Stimulated activated CD8-positive, alpha-beta memory T cell treated with anti-CD3 and anti-CD28 coated beads, Interleukin-7, amount 100 ng/mL, for 4 hours (primary cell): ENCODE data around the gene PLCXD3.

Experiments used
- DNase-seq, 2 donors: peaks; one replicate each; pipeline ENCODE4 v3.0.0-alpha.2; 2020; ENCODE audit warnings: low read depth in 2 of 2

PLCXD3 gene

DNA sequence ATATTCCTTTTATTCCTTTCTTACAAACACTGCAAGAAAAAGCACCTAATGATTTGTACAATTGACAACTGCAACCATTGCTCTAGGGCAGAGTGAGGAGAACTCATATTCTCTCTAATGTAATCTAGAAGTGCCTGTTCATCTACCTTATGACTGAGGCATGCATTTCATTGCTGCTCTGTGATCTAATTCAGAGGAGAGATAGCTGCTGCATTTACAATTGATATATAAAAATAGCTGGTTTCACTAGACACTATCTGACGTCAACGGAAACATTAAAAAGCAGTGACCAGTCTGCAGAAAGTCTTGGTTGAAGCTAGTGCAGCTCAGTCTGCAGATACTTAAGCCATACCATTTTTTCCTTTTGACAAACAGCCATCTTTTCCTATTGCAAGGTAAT lies 224.2 kb downstream of the PLCXD3 start:
- no peak for DNase-seq

DNA sequence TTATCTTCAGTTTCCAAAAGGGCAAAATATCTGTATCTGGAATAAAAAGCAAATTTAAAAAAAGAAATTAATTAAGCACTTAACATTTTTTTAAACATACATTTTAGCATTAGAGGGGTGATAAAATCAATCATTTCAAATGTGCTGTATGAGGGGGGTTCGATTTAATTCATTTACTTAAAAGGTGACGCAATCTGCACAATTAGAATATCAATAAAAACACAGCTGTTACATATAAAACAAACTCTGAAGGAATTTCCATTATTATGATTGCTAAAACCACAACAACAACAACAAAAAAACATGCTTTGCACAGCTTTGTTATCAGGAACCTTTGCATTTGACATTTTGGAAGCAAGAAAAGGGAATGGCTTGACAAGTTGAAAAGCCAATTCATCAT lies 225.5 kb downstream of the PLCXD3 start:
- DNase-seq = no peak

DNA sequence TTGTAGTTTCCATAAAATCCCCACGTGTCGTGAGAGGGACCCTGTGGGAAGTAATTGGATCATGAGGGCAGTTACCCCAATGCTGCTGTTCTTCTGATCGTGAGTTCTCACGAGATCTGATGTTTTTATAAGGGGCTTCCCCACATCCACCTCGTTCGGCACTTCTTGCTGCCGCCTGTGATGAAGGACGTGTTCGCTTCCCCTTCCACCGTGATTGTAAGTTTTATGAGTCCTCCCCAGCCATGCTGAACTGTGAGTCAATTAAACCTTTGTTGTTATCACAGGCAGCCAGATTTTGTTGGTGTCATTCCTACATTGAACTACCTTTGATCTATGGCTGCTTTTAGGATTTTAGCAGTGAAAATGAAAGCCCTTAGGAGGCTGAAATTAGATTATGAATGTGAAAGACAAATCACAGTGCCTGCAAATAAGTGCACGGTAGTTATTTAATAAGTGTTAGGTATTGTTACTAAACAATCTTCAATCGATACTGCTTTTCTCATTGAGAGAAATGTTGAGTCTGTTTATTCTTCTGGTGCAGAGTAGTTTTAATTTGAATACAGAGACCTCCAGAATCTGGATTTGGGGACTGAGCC lies 229.1 kb downstream of the PLCXD3 start:
- DNase-seq = no peak

DNA sequence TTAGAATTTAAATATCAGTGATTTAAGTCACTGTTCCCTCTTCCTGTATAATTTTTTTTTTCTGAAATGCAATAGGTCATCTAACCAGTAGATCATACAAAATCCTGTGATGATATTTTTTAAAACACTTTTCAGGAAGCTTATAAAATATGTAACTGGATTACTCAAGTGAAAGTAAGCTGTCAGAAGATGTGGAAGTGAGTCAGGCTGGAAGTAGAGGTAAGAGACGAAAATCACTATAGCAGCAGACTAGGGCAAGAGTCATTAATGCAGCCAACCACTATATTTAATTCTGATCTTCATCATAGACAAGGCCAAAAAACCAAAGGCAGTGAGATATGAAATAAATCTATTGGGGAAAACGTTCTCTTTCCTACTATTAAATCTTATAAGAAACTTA lies 231.4 kb downstream of the PLCXD3 start:
- no peak for DNase-seq

DNA sequence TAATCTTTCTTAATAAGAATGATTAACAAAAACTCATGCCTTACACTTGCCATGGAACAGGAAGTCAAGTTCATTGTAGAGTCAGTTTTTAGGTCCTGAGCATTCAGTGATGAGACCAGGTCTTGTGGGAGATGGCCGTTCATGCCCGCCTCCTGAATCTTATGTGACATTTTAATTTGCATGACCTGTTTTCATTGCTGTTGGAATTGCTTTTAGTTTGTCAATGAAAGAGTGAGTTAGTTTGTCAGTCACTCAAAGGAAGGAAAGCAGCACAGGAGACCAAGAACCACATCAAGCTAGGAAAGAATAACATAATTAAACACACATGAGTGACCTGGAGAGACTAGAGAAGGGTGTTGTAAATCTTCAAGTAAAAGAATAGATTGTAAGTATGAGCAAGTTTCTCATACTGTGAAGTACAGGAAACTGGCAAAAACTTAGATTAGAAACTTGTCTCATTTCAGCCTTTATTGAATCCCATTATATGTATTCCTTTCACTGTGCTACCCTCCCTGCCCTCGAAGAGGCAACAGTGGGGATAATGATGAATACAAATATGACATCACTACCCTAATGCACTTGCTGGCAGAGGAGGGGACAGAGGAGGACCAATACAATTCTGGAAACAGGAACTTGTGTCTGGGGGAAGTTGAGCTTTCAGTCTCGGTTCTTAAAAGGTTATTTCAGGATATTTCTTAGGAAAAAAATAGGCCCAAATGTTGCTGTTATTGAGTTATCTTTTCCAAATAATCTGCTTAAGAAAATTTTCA lies 232.7 kb downstream of the PLCXD3 start:
- no peak for DNase-seq

DNA sequence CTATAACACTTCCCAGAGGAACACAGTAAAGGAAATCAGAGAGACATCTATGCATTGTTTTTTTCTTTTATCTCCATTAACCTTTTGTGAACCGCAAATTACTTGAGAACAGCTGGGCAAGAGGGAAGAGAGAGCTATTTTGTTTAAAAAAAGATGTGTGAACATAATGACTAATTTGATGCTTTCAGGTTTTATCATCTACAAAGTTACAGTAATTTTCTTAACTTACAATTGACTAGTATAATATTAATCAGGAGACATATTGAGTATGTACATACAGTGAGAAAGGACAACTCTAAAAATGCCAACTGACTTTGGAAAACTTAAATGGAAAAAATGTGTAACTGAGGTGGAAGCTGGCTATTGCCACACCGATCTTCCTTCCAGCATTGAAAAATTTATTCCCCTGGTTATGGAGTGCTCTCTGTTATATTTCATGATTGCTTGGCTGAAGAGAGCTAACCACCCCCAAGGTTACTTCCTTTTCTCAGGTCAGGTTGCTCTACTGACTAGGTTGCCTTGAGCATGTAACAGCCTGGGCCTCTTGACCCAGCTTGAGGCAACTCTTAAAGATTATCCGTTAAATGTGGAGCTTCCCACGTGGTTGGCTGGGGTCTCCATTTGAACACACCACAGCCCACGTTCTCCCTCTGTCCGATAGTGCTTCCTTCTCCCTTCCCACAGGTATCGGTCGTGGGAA lies 234.4 kb downstream of the PLCXD3 start:
- DNase-seq = no peak

DNA sequence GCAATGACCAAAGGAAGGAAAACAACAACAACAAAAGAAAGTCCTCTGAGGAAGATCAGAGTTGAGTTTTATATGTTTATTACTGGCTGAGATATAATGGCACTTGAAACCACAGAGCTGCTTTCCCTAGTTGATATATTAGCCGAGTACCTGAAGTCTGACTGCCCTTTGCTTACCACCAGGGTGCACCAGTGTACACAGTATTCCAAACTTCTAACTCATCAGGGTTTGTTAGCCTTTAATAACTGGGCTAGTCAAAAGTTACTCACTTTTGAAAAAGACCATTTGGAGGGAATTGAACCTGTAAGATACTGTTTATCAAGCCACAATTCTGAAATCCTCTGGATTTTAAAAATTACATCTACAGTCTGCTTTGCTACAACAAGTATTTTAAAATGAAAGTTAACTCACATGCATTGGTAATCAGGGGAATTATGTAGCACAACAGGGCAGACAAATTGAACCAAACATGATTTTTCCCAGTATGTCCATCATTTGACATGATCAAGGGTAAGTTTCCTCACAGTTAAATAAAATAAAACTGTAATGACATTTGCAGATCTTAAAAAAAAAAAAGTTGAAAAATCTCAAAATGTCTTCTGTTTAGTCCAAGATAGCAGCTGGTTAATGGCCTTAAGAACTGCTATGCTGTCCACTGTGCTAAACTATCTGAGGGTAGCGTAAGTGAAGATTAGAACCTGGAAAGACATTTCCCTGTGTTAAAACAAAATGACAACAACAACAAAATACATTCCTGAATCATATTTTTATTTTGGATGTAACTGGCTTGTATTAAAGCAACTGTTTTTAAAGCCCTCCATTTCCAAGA lies 239.8 kb downstream of the PLCXD3 start:
- DNase-seq = no peak

DNA sequence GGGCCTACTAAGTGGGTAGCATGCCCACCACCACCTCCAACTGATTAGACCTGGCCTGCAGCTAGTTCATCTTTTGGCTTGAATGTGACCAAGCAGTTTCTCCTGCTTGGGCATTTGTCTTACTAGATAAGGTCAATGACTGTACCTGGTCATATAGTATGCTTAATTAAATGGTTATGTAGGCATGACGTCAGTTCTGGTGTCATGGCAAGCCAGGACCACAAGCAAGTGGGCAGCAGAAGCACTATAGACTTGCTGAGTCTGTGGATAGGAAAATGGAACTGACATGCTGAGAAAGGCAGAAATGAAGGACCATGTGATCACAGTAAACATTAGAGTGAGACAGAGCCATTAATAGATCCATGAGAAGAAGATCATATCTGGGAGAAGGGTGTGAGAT lies 241.5 kb downstream of the PLCXD3 start:
- DNase-seq = no peak

DNA sequence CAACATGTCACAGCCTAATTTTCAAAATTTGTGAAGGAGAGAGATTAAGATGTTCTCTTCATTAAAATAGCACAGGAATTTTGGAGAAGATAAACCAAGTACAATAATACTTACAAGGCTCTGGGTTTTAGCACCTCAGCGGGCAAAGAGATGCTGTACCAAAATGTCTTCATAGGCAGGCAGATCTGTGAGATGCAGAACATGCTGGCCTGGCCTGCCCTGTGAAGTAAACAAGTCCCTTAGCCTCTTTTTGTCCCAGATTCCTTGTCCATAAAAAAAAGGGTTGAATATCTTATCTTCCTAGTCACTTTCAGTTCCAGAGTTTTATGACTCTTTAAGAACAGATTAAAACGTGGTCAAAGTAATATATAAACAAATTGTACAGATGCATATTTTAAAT lies 244.0 kb downstream of the PLCXD3 start:
- DNase-seq = no peak

DNA sequence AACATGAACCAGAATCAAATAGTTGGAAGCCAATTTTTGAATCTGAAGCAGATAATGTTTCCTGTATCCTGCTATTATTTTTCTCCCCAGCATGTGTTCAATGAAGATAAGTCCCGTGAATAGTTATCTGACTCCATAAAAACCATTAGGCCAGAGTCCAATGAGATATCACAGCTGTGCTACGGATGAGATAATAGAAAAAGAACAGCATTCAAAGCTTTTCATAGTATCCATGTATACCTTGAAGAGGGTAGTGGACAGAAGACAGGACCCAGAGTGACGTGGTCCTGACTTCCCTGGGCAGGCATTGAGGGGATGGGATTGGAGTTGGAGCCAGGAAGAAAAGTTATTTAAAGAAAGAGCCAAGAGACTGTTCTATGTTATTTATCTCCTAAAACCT lies 246.4 kb downstream of the PLCXD3 start:
- DNase-seq = no peak

DNA sequence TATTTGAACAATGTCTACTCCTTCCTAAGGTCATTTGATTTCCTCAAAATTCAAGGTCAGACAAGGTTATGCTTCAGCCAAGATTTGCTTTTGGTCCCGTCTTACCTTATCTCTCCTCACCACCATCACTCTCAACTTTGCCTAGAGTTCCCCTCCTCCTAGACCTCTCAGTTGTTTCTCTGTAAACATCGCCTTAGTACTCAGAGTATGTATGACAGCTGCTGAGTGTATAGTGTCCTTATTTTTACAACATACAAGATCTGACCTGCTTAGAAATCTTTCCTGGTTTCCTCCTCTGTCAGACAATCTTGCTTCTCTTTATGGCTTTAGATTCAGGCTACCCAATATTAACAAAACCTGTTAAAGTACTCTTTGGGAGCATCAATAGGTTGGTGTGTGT lies 247.1 kb downstream of the PLCXD3 start:
- no peak for DNase-seq
